ENCODE measurements around the gene EHBP1.

GRCh38 chr2:62789918-62790317, 84.4 kb downstream of the EHBP1 start:
- TF ChIP-seq, protein P1, sequence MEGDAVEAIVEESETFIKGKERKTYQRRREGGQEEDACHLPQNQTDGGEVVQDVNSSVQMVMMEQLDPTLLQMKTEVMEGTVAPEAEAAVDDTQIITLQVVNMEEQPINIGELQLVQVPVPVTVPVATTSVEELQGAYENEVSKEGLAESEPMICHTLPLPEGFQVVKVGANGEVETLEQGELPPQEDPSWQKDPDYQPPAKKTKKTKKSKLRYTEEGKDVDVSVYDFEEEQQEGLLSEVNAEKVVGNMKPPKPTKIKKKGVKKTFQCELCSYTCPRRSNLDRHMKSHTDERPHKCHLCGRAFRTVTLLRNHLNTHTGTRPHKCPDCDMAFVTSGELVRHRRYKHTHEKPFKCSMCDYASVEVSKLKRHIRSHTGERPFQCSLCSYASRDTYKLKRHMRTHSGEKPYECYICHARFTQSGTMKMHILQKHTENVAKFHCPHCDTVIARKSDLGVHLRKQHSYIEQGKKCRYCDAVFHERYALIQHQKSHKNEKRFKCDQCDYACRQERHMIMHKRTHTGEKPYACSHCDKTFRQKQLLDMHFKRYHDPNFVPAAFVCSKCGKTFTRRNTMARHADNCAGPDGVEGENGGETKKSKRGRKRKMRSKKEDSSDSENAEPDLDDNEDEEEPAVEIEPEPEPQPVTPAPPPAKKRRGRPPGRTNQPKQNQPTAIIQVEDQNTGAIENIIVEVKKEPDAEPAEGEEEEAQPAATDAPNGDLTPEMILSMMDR (IDR thresholded peaks at IDR 0.05), result no peak
- TF ChIP-seq POLR2A (IDR thresholded peaks at IDR 0.05), result no peak
